Amniotic epithelial cell (primary cell): ENCODE measurements around the gene CCDC170.

Source experiments
- DNase-seq: peaks from one replicate; pipeline ENCODE4 v3.0.0-alpha.2; 2010; ENCODE audit warnings: low read depth

Gene CCDC170

GRCh38 chr6:151546941-151547659 lies 53.3 kb downstream of the CCDC170 start:
- no peak for DNase-seq

GRCh38 chr6:151548201-151548600 lies 54.4 kb downstream of the CCDC170 start:
- no peak for DNase-seq

GRCh38 chr6:151549790-151550189 lies 56.0 kb downstream of the CCDC170 start:
- no peak for DNase-seq

GRCh38 chr6:151550618-151551017 lies 56.8 kb downstream of the CCDC170 start:
- no peak for DNase-seq

GRCh38 chr6:151551223-151551857 lies 57.5 kb downstream of the CCDC170 start:
- no peak for DNase-seq

GRCh38 chr6:151553416-151554165 lies 59.8 kb downstream of the CCDC170 start:
- no peak for DNase-seq

- DNase-seq, result peak; percentile 0
Observed at GRCh38 chr6:151561238-151561637, 67.4 kb downstream of the CCDC170 start.

- DNase-seq, result no peak
Observed at GRCh38 chr6:151564654-151565053, 70.8 kb downstream of the CCDC170 start.

GRCh38 chr6:151565940-151566339 lies 72.1 kb downstream of the CCDC170 start:
- no peak for DNase-seq

- DNase-seq, result no peak
Observed at GRCh38 chr6:151566557-151566956, 72.7 kb downstream of the CCDC170 start.

GRCh38 chr6:151576633-151577032 lies 82.8 kb downstream of the CCDC170 start:
- no peak for DNase-seq

GRCh38 chr6:151577257-151577656 lies 83.4 kb downstream of the CCDC170 start:
- DNase-seq, result no peak

- no peak for DNase-seq
Observed at GRCh38 chr6:151585741-151586140, 91.9 kb downstream of the CCDC170 start.

GRCh38 chr6:151589667-151590066 lies 95.8 kb downstream of the CCDC170 start:
- DNase-seq, result no peak

GRCh38 chr6:151590742-151591141 lies 96.9 kb downstream of the CCDC170 start:
- DNase-seq, result no peak

- DNase-seq, result no peak
Observed at GRCh38 chr6:151592449-151593159, 98.8 kb downstream of the CCDC170 start.

GRCh38 chr6:151609146-151609902 lies 115.5 kb downstream of the CCDC170 start:
- no peak for DNase-seq

GRCh38 chr6:151610326-151610725 lies 116.5 kb downstream of the CCDC170 start:
- DNase-seq, result no peak

GRCh38 chr6:151614630-151615029 lies 120.8 kb downstream of the CCDC170 start:
- DNase-seq, result no peak

GRCh38 chr6:151616091-151616513 lies 122.3 kb downstream of the CCDC170 start:
- no peak for DNase-seq

GRCh38 chr6:151616600-151616999 lies 122.8 kb downstream of the CCDC170 start:
- no peak for DNase-seq

GRCh38 chr6:151617539-151617938 lies 123.7 kb downstream of the CCDC170 start:
- DNase-seq, result no peak
